HepG2 (cell line): ENCODE measurements around the gene MCMBP. TPM values are rescaled to one million over a fixed set of nuclear protein-coding genes. Genes with fewer than 3 reads are reported as not detected.
A peak's percentile ranks its signal among the peaks of the same experiment; 100 is the strongest.

Experiments used
- AFF4 ChIP-seq: sonication (generic); formaldehyde crosslinking; IDR thresholded peaks from 2 replicates; pipeline ENCODE4 v1.4.0; 2020; ENCODE audit warnings: missing genetic modification reagents
- FOXO1 ChIP-seq: sonication (generic); formaldehyde crosslinking; IDR thresholded peaks from 2 replicates; pipeline ENCODE4 v1.4.0; 2020; ENCODE audit warnings: missing genetic modification reagents
- HCFC1 ChIP-seq: fragments of 150-350 bp; IDR thresholded peaks from 2 replicates; pipeline ENCODE4 v1.6.1; 2014; ENCODE audit warnings: low read depth, low read length
- HDAC1 ChIP-seq: sonication (generic); formaldehyde crosslinking; IDR thresholded peaks from 2 replicates; pipeline ENCODE4 v1.5.1; 2020; ENCODE audit warnings: mild to moderate bottlenecking, missing genetic modification reagents
- HOXD1 ChIP-seq: sonication (generic); formaldehyde crosslinking; IDR thresholded peaks from 2 replicates; pipeline ENCODE4 v1.5.0; 2020; ENCODE audit warnings: missing genetic modification reagents
- SKI ChIP-seq: fragments of 450-650 bp; IDR thresholded peaks from one replicate; pipeline ENCODE4 v1.6.1; 2018; ENCODE audit warnings: mild to moderate bottlenecking; ENCODE audit not compliant: partially characterized antibody
- SOX6 ChIP-seq, 2 experiments: fragments of 450-650 bp in 1 of 2; sonication (generic) in 1 of 2; formaldehyde crosslinking in 1 of 2; IDR thresholded peaks; 2 replicates each; pipeline versions ENCODE4 v1.4.0 to v1.6.1; 2017 to 2020; ENCODE audit warnings: antibody characterized with exemption in 1 of 2, mild to moderate bottlenecking in 1 of 2, missing genetic modification reagents in 1 of 2
- TARDBP ChIP-seq: sonication (generic); formaldehyde crosslinking; IDR thresholded peaks from 2 replicates; pipeline ENCODE4 v1.8.0; 2022; ENCODE audit warnings: mild to moderate bottlenecking, missing genetic modification reagents
- TRIM22 ChIP-seq: fragments of 450-650 bp; IDR thresholded peaks from 2 replicates; pipeline ENCODE4 v1.6.1; 2017
- ZBTB38 ChIP-seq: sonication (generic); formaldehyde crosslinking; IDR thresholded peaks from 2 replicates; pipeline ENCODE4 v1.5.1; 2020; ENCODE audit warnings: mild to moderate bottlenecking, missing genetic modification reagents
- ZNF142 ChIP-seq: sonication (generic); formaldehyde crosslinking; IDR thresholded peaks from 2 replicates; pipeline ENCODE4 v1.4.0; 2020; ENCODE audit warnings: missing genetic modification reagents
- ZNF484 ChIP-seq: sonication (generic); formaldehyde crosslinking; IDR thresholded peaks from 2 replicates; pipeline ENCODE4 v1.5.1; 2020; ENCODE audit warnings: mild to moderate bottlenecking, low read depth, missing genetic modification reagents, borderline replicate concordance
- ZNF614 ChIP-seq: IDR thresholded peaks from 2 replicates; pipeline ENCODE4 v1.6.1; 2018; ENCODE audit warnings: missing biosample characterization, missing genetic modification reagents, inconsistent platforms, borderline replicate concordance
- ZNF747 ChIP-seq: sonication (generic); formaldehyde crosslinking; IDR thresholded peaks from 2 replicates; pipeline ENCODE4 v1.8.1; 2023; ENCODE audit warnings: missing genetic modification reagents, mild to moderate bottlenecking, borderline replicate concordance
- ZNF776 ChIP-seq: sonication (generic); formaldehyde crosslinking; IDR thresholded peaks from 2 replicates; pipeline ENCODE4 v1.4.0; 2020; ENCODE audit warnings: mild to moderate bottlenecking, missing genetic modification reagents
- ZNF816 ChIP-seq: sonication (generic); formaldehyde crosslinking; IDR thresholded peaks from 2 replicates; pipeline ENCODE4 v1.8.0; 2022; ENCODE audit warnings: missing genetic modification reagents, mild to moderate bottlenecking, borderline replicate concordance
- ZNF83 ChIP-seq: sonication (generic); formaldehyde crosslinking; IDR thresholded peaks from 2 replicates; pipeline ENCODE4 v1.4.0; 2020; ENCODE audit warnings: missing genetic modification reagents, mild to moderate bottlenecking, borderline replicate concordance
- polyA plus RNA-seq, 8 experiments: library from polyadenylated mRNA; depleted of rRNA in 3 of 8; stranded (reverse) in 7 of 8; unstranded in 1 of 8; fragments of >200 nt; fragmentation: Illumina TruSeq in 4 of 8; extraction: Trizol in 4 of 8; gene quantifications; 2 replicates each; pipeline versions ENCODE4 v1.2.1 to v1.2.3, GENCODE V29; 2011 to 2016; ENCODE audit warnings: low read depth in 4 of 8, missing spikeins in 1 of 8, mixed read lengths in 1 of 8; ENCODE audit not compliant: insufficient read depth in 1 of 8
- total RNA-seq, 5 experiments: library from RNA; depleted of rRNA; stranded (reverse); fragments of >200 nt; fragmentation: Illumina TruSeq; extraction: Trizol; gene quantifications; 2 replicates each; pipeline ENCODE4 v1.2.3, GENCODE V29; 2016; ENCODE audit warnings: low read depth in 1 of 5
- TF ChIP-seq, protein P1 (sequence below): IDR thresholded peaks from 2 replicates; pipeline ENCODE4 v1.6.1; 2016; ENCODE audit warnings: mild to moderate bottlenecking, missing biosample characterization, missing genetic modification reagents

The MCMBP gene
- total and polyA plus RNA-seq, 2 of the 13 experiments (the other 11 are each of a cell fraction or from before 2014, with no cell fraction given), result 35.7 to 62.4 TPM

- no peak for TF ChIP-seq AFF4 (CRISPR knock-in tag)
- TF ChIP-seq TRIM22, result no peak
- no peak for TF ChIP-seq ZNF816 (CRISPR knock-in tag)
- TF ChIP-seq ZNF83 (CRISPR knock-in tag), result no peak
- TF ChIP-seq, protein P1, sequence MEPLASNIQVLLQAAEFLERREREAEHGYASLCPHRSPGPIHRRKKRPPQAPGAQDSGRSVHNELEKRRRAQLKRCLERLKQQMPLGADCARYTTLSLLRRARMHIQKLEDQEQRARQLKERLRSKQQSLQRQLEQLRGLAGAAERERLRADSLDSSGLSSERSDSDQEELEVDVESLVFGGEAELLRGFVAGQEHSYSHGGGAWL (CRISPR knock-in tag), result no peak
- TF ChIP-seq ZNF747, result no peak
- peak; percentile 37; the same call in 1 of the 2 replicates for TF ChIP-seq ZNF614
- TF ChIP-seq ZNF776 (CRISPR knock-in tag), result no peak
- TF ChIP-seq HOXD1, result no peak
- no peak for TF ChIP-seq TARDBP (CRISPR knock-in tag)
- no peak for TF ChIP-seq ZNF484 (CRISPR knock-in tag)
- TF ChIP-seq HCFC1, result no peak
- TF ChIP-seq HDAC1 (CRISPR knock-in tag), result no peak; the same call in 1 of the 2 replicates
- no peak for TF ChIP-seq ZBTB38 (CRISPR knock-in tag)
- no peak for TF ChIP-seq SKI
- no peak for TF ChIP-seq ZNF142 (CRISPR knock-in tag)
- no peak for TF ChIP-seq SOX6 (IDR thresholded peaks at IDR 0.05)
- TF ChIP-seq SOX6 (CRISPR knock-in tag; IDR thresholded peaks at IDR 0.05), result peak; percentile 16; the same call in 1 of the 2 replicates
- TF ChIP-seq FOXO1, result no peak
Observed at GRCh38 chr10:119896061-119896655, 23.5 kb upstream of the MCMBP start (continued).
